Astrocyte (in vitro differentiated cells and primary cell): Measurements from ENCODE around the gene ZNF74.

ENCODE experiments used
- EZH2 ChIP-seq: IDR thresholded peaks from 2 replicates; pipeline ENCODE4 v1.6.1; 2012; ENCODE audit warnings: mild to moderate bottlenecking, low read length, inconsistent platforms; ENCODE audit not compliant: insufficient read depth
- TF ChIP-seq, protein P1 (sequence below): IDR thresholded peaks from 2 replicates; pipeline ENCODE4 v1.5.1; 2011; ENCODE audit warnings: low read depth, mild to moderate bottlenecking, inconsistent platforms, low read length, moderate library complexity; ENCODE audit not compliant: insufficient read depth

DNA sequence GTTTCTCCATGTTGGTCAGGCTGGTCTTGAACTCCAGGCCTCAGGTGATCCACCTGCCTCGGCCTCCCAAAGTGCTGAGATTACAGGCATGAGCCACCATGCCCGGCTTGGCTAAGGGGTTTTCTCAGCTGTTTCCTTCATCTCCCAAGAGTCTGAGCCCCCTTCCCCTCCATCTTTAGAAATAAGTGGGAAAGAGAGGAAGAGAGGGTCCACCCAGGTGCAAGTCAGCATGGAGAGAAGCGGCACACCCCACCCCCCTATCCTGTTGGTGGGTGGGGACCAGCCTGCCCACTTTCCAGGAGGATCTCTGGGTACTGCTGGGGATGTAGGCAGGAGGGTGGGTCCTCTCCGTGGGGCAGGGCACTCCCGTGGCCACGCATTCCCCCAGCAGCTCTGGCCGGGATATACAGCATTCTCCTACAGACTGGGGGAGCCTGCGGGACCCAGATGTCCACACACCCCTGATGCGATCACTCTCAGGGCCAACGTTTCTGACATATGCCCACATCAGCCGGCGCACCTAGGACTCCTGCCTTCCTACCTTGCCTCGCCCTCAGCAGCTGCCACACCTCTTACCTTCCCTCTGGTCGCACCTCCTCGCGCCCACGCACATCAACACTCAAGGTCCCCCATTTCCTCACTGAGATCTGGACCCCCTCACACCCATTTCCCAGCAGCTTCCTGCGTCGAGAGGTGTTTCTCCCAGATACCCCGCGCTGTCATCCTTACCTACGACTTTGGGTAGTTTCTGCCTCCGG is 34.7 kb downstream of the ZNF74 start:
- TF ChIP-seq, protein P1, sequence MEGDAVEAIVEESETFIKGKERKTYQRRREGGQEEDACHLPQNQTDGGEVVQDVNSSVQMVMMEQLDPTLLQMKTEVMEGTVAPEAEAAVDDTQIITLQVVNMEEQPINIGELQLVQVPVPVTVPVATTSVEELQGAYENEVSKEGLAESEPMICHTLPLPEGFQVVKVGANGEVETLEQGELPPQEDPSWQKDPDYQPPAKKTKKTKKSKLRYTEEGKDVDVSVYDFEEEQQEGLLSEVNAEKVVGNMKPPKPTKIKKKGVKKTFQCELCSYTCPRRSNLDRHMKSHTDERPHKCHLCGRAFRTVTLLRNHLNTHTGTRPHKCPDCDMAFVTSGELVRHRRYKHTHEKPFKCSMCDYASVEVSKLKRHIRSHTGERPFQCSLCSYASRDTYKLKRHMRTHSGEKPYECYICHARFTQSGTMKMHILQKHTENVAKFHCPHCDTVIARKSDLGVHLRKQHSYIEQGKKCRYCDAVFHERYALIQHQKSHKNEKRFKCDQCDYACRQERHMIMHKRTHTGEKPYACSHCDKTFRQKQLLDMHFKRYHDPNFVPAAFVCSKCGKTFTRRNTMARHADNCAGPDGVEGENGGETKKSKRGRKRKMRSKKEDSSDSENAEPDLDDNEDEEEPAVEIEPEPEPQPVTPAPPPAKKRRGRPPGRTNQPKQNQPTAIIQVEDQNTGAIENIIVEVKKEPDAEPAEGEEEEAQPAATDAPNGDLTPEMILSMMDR: no peak
- TF ChIP-seq EZH2: no peak
